Activated T-cell treated with anti-CD3 and anti-CD28 coated beads for 48 hours (primary cell): ENCODE measurements around the gene IFI6.
"Not testable (repeated sequence)": the region's sequence is repeated elsewhere in the genome, so short reads cannot be mapped to it uniquely, and the experiment has no call there.

Experiments
- DNase-seq: peaks from one replicate; pipeline ENCODE4 v3.0.0-alpha.2; 2020; ENCODE audit warnings: low read depth

IFI6 gene

GRCh38 chr1:27628712-27629111 is 43.3 kb downstream of the IFI6 start:
- no peak for DNase-seq

GRCh38 chr1:27627733-27628132 is 44.3 kb downstream of the IFI6 start:
- DNase-seq = not testable (repeated sequence)

DNA sequence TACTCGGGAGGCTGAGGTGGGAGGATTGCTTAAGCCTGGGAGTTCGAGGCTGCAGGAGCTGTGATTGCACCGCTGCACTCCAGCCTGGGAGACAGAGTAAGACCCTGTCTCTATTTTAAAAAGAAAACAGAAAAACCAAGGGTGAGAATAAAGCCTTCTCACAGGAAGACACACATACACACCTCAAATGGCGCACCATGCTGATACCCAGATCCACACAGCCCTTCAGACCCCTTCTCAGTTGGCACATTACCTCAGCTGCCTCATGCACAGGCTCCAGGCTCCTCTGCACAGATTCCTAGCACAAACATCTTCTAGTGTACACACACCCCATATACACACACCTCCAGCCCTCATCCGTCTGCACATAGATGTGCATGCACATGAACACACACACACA is 44.9 kb downstream of the IFI6 start:
- DNase-seq = no peak

- DNase-seq = no peak
Observed at GRCh38 chr1:27626031-27626935, 45.7 kb downstream of the IFI6 start.

DNA sequence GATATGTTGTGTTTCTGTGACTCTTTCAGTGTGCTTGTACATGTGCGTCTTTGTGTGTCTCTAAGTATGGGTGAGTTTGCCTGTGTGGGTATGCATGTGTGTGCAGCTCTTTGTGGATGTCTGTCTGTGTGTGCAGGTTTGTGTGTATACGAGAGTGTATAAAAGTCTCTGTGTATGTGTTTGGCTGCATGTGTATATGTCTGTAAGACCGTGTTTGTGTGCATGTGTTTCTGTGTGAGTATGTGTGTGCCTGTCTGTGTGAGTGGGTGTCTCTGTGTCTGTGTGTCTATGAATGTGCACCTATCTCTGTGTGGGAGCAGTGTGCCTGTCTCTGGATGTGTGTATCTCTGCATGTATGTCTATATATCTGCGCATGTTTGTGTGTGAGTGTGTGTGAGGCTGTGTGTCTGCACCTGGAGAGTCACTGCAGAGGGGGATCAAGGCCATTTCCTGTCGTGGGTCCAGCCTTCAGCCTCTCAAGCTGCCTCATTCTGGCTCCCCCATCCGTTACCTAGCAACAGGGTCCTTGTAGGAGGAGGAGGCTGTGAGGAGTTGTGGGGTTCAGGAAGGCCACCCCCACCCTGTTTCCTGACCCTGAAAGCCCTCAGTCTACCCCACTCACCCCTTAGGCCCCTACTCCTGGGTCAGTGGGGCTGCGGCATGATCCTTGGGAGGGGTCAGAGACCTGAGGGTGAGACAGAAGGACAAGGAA is 47.4 kb downstream of the IFI6 start:
- no peak for DNase-seq

- DNase-seq = no peak
Observed at GRCh38 chr1:27623327-27624212, 48.4 kb downstream of the IFI6 start.

- DNase-seq = no peak
Observed at GRCh38 chr1:27622828-27623227, 49.2 kb downstream of the IFI6 start.

GRCh38 chr1:27621051-27621920 is 50.7 kb downstream of the IFI6 start:
- DNase-seq = no peak

DNA sequence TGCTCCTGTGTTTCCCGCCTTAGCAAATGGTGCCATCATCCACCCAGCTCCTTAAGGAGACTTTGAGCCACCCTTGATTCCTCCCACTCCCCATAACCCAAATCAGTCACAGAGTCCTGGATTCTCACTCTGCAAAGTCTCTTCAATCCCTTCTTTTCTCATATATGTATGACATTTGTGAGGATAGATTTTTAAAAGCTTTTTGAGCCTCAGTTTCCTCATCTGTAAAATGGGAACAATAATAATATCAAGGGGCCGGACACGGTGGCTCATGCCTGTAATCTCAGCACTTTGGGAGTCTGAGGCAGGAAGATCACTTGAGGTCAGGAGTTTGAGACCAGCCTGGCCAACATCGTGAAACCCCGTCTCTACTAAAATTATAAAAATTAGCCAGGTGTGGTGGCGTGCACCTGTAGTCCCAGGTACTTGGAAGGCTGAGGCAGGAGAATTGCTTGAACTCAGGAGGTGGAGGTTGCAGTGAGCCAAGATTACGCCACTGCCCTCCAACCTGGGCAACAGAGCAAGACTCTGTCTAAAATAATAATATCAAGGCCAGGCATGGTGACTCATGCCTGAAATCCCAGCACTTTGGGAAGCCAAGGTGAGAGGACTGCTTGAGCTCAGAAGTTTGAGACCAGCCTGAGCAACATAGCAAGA is 52.1 kb downstream of the IFI6 start:
- DNase-seq = not testable (repeated sequence)

- DNase-seq = no peak
Observed at GRCh38 chr1:27618341-27619082, 53.5 kb downstream of the IFI6 start.

DNA sequence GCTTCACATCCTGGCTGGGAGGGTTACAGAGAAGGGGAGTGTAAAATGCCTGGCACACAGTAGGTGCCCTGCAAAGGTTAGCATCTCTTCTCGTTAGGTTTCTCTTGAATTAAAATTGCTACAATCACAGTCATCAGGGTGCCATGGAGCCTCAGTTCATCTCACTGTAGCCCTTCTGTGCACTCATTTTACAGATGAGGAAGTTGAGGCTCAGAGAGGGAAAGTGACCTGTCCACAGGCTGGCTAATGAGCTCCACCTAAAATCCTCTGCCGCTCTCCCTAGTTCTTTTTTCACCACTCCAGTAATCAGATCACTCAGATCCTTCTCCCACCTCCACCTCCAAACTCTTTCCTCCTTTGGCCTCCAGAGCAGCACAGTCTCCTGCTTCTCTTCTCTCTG is 54.6 kb downstream of the IFI6 start:
- no peak for DNase-seq

DNA sequence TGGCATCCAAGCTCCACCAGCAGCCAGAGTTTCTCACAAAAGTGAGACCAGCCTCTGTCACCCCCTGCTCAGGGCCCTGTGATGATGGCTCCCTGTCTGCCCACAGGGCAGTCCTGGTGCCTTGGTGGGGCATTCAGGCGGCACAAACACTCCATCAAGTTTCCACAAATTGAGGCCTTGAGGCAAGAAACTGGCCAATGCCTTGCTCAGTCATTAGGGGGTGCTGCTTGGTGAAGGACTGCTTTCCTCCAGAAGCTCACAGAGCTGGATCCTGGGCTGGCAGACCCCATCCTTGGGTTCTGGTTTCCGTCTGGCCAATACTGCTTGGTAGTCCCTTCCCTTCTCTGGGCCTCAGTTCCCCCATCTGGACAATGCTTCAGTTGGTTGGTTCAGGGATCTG is 55.6 kb downstream of the IFI6 start:
- DNase-seq = no peak
